Measurements from ENCODE around the gene MUC13. TPM values are rescaled to one million over a fixed set of nuclear protein-coding genes. Genes with fewer than 3 reads are reported as not detected.

MUC13 gene
- total RNA-seq, 1 experiment from 2014 or later: not detected

- no peaks in the 10 kb centered on the region for H3K4me1 ChIP-seq (ENCODE audit: insufficient read depth, low read length)
- H4K91ac ChIP-seq (ENCODE audit: insufficient read length, low read depth, low read length): no peak overlapping the region
- no peaks in the 10 kb centered on the region; a peak in 1 of 7 replicates for H3K36me3 Mint-ChIP-seq (ENCODE audit: insufficient read depth in 1 of 3, low read depth in 3 of 3)
- H4K20me1 ChIP-seq (ENCODE audit: control insufficient read depth, insufficient read depth, insufficient read length): no peaks in the 10 kb centered on the region
- H3K9me3 ChIP-seq (ENCODE audit: control insufficient read depth, low read depth, low read length): no peaks in the 10 kb centered on the region
- H3K9ac ChIP-seq (ENCODE audit: extremely low read depth, insufficient read length, low read length): no peak overlapping the region
- no peak overlapping the region for H2BK12ac ChIP-seq (ENCODE audit: insufficient read length, low read depth, low read length)
- no peak overlapping the region for H3K4me2 ChIP-seq (ENCODE audit: insufficient read depth, insufficient read length, low read length)
- no peak overlapping the region for H2BK15ac ChIP-seq (ENCODE audit: low read depth, low read length)
- no peak overlapping the region for H3T11ph ChIP-seq (ENCODE audit: low read length)
- no peak overlapping the region for H2BK120ac ChIP-seq (ENCODE audit: low read depth, low read length, poor library complexity, severe bottlenecking)
- H2BK5ac ChIP-seq (ENCODE audit: insufficient read length, low read length): no peak overlapping the region
- H3K27ac ChIP-seq (ENCODE audit: insufficient read length, low read depth, low read length): no peak overlapping the region
- peaks cover 6% of the 10 kb centered on the region for H3K27me3 Mint-ChIP-seq (ENCODE audit: low read depth)
- 0 out of 5 replicates have a peak, but pooled peaks cover 0 to 2% of the 10 kb centered on the region in 2 experiments for H3K9me3 Mint-ChIP-seq
- no peak overlapping the region for H2AFZ ChIP-seq (ENCODE audit: low read length)
- H3K27me3 ChIP-seq (ENCODE audit: insufficient read depth, low read length): no peaks in the 10 kb centered on the region
- H2AK5ac ChIP-seq (ENCODE audit: insufficient read length, low read length): no peak overlapping the region
- H3K27ac Mint-ChIP-seq: no peak overlapping the region; a peak in 1 of 7 replicates
- no peak overlapping the region for H3K4me3 Mint-ChIP-seq
- H3K18ac ChIP-seq (ENCODE audit: insufficient read length, low read depth, low read length): no peak overlapping the region
- H3K79me1 ChIP-seq (ENCODE audit: insufficient read depth, low read depth, low read length, poor library complexity, severe bottlenecking): no peaks in the 10 kb centered on the region
- H3K23ac ChIP-seq (ENCODE audit: insufficient read length, low read depth, low read length): no peak overlapping the region
- no peaks in the 10 kb centered on the region for H3K79me2 ChIP-seq (ENCODE audit: insufficient read depth, low read length)
- H4K5ac ChIP-seq (ENCODE audit: insufficient read length, low read depth, low read length): no peak overlapping the region
- no peak overlapping the region for H2BK20ac ChIP-seq (ENCODE audit: low read depth, low read length, poor library complexity, severe bottlenecking)
- H3K23me2 ChIP-seq (ENCODE audit: insufficient read length, low read depth, low read length, poor library complexity, severe bottlenecking): no peaks in the 10 kb centered on the region
- no peak for DNase-seq
- H3K14ac ChIP-seq (ENCODE audit: insufficient read depth, low read length): no peak overlapping the region
- TF ChIP-seq CTCF (conservative IDR thresholded peaks at IDR 0.05): no peak
- H3K4me1 Mint-ChIP-seq: no peaks in the 10 kb centered on the region
- H4K8ac ChIP-seq (replicated peaks; ENCODE audit: insufficient read length, low read depth, low read length): no peak overlapping the region
- H3K56ac ChIP-seq (ENCODE audit: insufficient read length, low read depth, low read length): no peak overlapping the region
- no peak overlapping the region for H3K4ac ChIP-seq (ENCODE audit: low read depth, low read length)
Observed at GRCh38 chr3:124935264-124935663, 713 bp upstream of the MUC13 start.
